ENCODE measurements around the gene TECPR2.

The TECPR2 gene

GRCh38 chr14:102491786-102492530, 129.2 kb downstream of the TECPR2 start:
- TF ChIP-seq CTCF (IDR thresholded peaks at IDR 0.05; ENCODE audit: extremely low read depth, missing control alignments) = no peak

GRCh38 chr14:102492531-102492910, 129.8 kb downstream of the TECPR2 start:
- TF ChIP-seq CTCF (IDR thresholded peaks at IDR 0.05; ENCODE audit: extremely low read depth, missing control alignments) = no peak
- no peak for DNase-seq (ENCODE audit: low spot score)

More at GRCh38 chr14:102491786-102492530, 129.2 kb downstream of the TECPR2 start:
- DNase-seq (ENCODE audit: low spot score) = no peak

- no peak for DNase-seq (ENCODE audit: low spot score)
- no peak for TF ChIP-seq CTCF (IDR thresholded peaks at IDR 0.05; ENCODE audit: extremely low read depth, missing control alignments)
Observed at GRCh38 chr14:102493096-102493495, 130.4 kb downstream of the TECPR2 start.

GRCh38 chr14:102493585-102493984, 130.8 kb downstream of the TECPR2 start:
- no peak for TF ChIP-seq CTCF (IDR thresholded peaks at IDR 0.05; ENCODE audit: extremely low read depth, missing control alignments)
- DNase-seq (ENCODE audit: low spot score) = no peak

- DNase-seq (ENCODE audit: low spot score) = no peak
- TF ChIP-seq CTCF (IDR thresholded peaks at IDR 0.05; ENCODE audit: extremely low read depth, missing control alignments) = no peak
Observed at GRCh38 chr14:102495491-102496330, 133.0 kb downstream of the TECPR2 start.

- TF ChIP-seq CTCF (IDR thresholded peaks at IDR 0.05; ENCODE audit: extremely low read depth, missing control alignments) = no peak
- DNase-seq (ENCODE audit: low spot score) = no peak
Observed at GRCh38 chr14:102496331-102496691, 133.6 kb downstream of the TECPR2 start.
